ENCODE results near the gene SPRED3.

GRCh38 chr19:38386971-38387549, 1.4 kb upstream of the SPRED3 start:
- no peak for TF ChIP-seq CTCF (conservative IDR thresholded peaks at IDR 0.05 in 1 of 2, IDR thresholded peaks at IDR 0.05 in 1 of 2; ENCODE audit: extremely low read depth in 1 of 2, insufficient read depth in 1 of 2, low read depth in 1 of 2, low read length in 2 of 2)
- TF ChIP-seq EZH2 (IDR thresholded peaks at IDR 0.05; ENCODE audit: borderline replicate concordance, low read length), result no peak

Data from mammary epithelial cell (primary cell).